ENCODE measurements around the gene RTTN. TPM values are rescaled to one million over a fixed set of nuclear protein-coding genes. Genes with fewer than 3 reads are reported as not detected.

RTTN gene
- total RNA-seq, 6 experiments from 2014 or later = 7.7 to 15.9 (median 11.7) TPM

- H3K4me3 Mint-ChIP-seq = no peak overlapping the region
- H3K36me3 Mint-ChIP-seq (ENCODE audit: low read depth) = peaks cover 33% of the 10 kb centered on the region
- peaks cover 5% of the 10 kb centered on the region; the same call in 1 of the 2 replicates for H3K4me1 Mint-ChIP-seq (ENCODE audit: low read depth)
- peaks cover 2% of the 10 kb centered on the region; the same call in 1 of the 2 replicates for H3K27me3 Mint-ChIP-seq (ENCODE audit: insufficient read depth)
- TF ChIP-seq CTCF (IDR thresholded peaks at IDR 0.05) = no peak
- no peaks in the 10 kb centered on the region for H3K9me3 Mint-ChIP-seq
- no peak overlapping the region for H3K27ac Mint-ChIP-seq
- DNase-seq = no peak
These were observed 185.5 kb downstream of the RTTN start for GRCh38 chr18:70019991-70020390.

GRCh38 chr18:70019136-70019535, 186.4 kb downstream of the RTTN start:
- Mint-ChIP-seq H3K4me3 (no peak overlapping the region), H3K27ac (no peak overlapping the region), H3K36me3 (ENCODE audit: low read depth) (peaks cover 28% of the 10 kb centered on the region), H3K27me3 (ENCODE audit: insufficient read depth) (peaks cover 2% of the 10 kb centered on the region; the same call in 1 of the 2 replicates), H3K4me1 (ENCODE audit: low read depth) (peaks cover 5% of the 10 kb centered on the region; the same call in 1 of the 2 replicates), H3K9me3 (no peaks in the 10 kb centered on the region)
- TF ChIP-seq CTCF (IDR thresholded peaks at IDR 0.05) = no peak
- no peak for DNase-seq

- TF ChIP-seq CTCF (IDR thresholded peaks at IDR 0.05) = no peak
- no peaks in the 10 kb centered on the region for H3K27me3 Mint-ChIP-seq (ENCODE audit: insufficient read depth)
- H3K36me3 Mint-ChIP-seq (ENCODE audit: low read depth) = peaks cover 25% of the 10 kb centered on the region
- peaks cover 4% of the 10 kb centered on the region for H3K4me1 Mint-ChIP-seq (ENCODE audit: low read depth)
- no peak for DNase-seq
- no peak overlapping the region for H3K27ac Mint-ChIP-seq
- peaks cover 7% of the 10 kb centered on the region; the same call in 1 of the 2 replicates for H3K9me3 Mint-ChIP-seq
- H3K4me3 Mint-ChIP-seq = no peak overlapping the region
These were observed 190.4 kb downstream of the RTTN start for GRCh38 chr18:70015127-70015526.

GRCh38 chr18:70005580-70005979, 199.9 kb downstream of the RTTN start:
- Mint-ChIP-seq H3K4me1 (ENCODE audit: low read depth) (peaks cover 17% of the 10 kb centered on the region), H3K36me3 (ENCODE audit: low read depth) (peaks cover 23% of the 10 kb centered on the region), H3K27ac (no peak overlapping the region), H3K9me3 (peaks cover 7% of the 10 kb centered on the region; the same call in 1 of the 2 replicates), H3K4me3 (no peak overlapping the region), H3K27me3 (ENCODE audit: insufficient read depth) (no peaks in the 10 kb centered on the region)
- DNase-seq = no peak
- TF ChIP-seq CTCF (IDR thresholded peaks at IDR 0.05) = no peak

- Mint-ChIP-seq H3K36me3 (ENCODE audit: low read depth) (peaks cover 15% of the 10 kb centered on the region; the same call in 1 of the 2 replicates), H3K4me1 (ENCODE audit: low read depth) (peaks cover 9% of the 10 kb centered on the region), H3K27ac (no peak overlapping the region), H3K27me3 (ENCODE audit: insufficient read depth) (no peaks in the 10 kb centered on the region), H3K9me3 (no peaks in the 10 kb centered on the region), H3K4me3 (no peak overlapping the region)
- DNase-seq = no peak
- no peak for TF ChIP-seq CTCF (IDR thresholded peaks at IDR 0.05)
These were observed 200.8 kb downstream of the RTTN start for GRCh38 chr18:70004696-70005095.

GRCh38 chr18:69999656-70000055, 205.8 kb downstream of the RTTN start:
- Mint-ChIP-seq H3K27me3 (ENCODE audit: insufficient read depth) (no peaks in the 10 kb centered on the region), H3K27ac (no peak overlapping the region), H3K9me3 (no peaks in the 10 kb centered on the region), H3K4me1 (ENCODE audit: low read depth) (peaks cover 7% of the 10 kb centered on the region; the same call in 1 of the 2 replicates), H3K4me3 (no peak overlapping the region), H3K36me3 (ENCODE audit: low read depth) (peaks cover 14% of the 10 kb centered on the region; the same call in 1 of the 2 replicates)
- DNase-seq = no peak
- TF ChIP-seq CTCF (IDR thresholded peaks at IDR 0.05) = no peak

All from HFFc6 (cell line).